Stimulated activated CD4-positive, alpha-beta T cell treated with anti-CD3 and anti-CD28 coated beads, Interleukin-1b, Interleukin-23, amount 100 ng/mL, for 48 hours (primary cell): Measurements from ENCODE around the gene PRR16.

Experiments used
- DNase-seq: peaks from one replicate; pipeline ENCODE4 v3.0.0-alpha.2; 2020

PRR16 gene

GRCh38 chr5:120591911-120592310 is 127.8 kb downstream of the PRR16 start:
- no peak for DNase-seq

- no peak for DNase-seq
Observed at GRCh38 chr5:120599576-120599975, 135.5 kb downstream of the PRR16 start.

GRCh38 chr5:120600639-120601038 is 136.5 kb downstream of the PRR16 start:
- no peak for DNase-seq

GRCh38 chr5:120602033-120602432 is 137.9 kb downstream of the PRR16 start:
- no peak for DNase-seq

GRCh38 chr5:120604884-120605283 is 140.8 kb downstream of the PRR16 start:
- DNase-seq = no peak

GRCh38 chr5:120605325-120606079 is 141.4 kb downstream of the PRR16 start:
- DNase-seq = no peak

GRCh38 chr5:120609570-120609969 is 145.5 kb downstream of the PRR16 start:
- no peak for DNase-seq

GRCh38 chr5:120610145-120610544 is 146.0 kb downstream of the PRR16 start:
- no peak for DNase-seq

GRCh38 chr5:120613729-120614128 is 149.6 kb downstream of the PRR16 start:
- DNase-seq = no peak

- no peak for DNase-seq
Observed at GRCh38 chr5:120614531-120615180, 150.6 kb downstream of the PRR16 start.

- no peak for DNase-seq
Observed at GRCh38 chr5:120615967-120616645, 152.0 kb downstream of the PRR16 start.

- DNase-seq = no peak
Observed at GRCh38 chr5:120621339-120621738, 157.2 kb downstream of the PRR16 start.

GRCh38 chr5:120624021-120624563 is 160.0 kb downstream of the PRR16 start:
- DNase-seq = no peak

GRCh38 chr5:120628156-120628555 is 164.1 kb downstream of the PRR16 start:
- DNase-seq = no peak

- DNase-seq = no peak
Observed at GRCh38 chr5:120630550-120630949, 166.4 kb downstream of the PRR16 start.

- no peak for DNase-seq
Observed at GRCh38 chr5:120631611-120632010, 167.5 kb downstream of the PRR16 start.

- DNase-seq = no peak
Observed at GRCh38 chr5:120632430-120632829, 168.3 kb downstream of the PRR16 start.

- DNase-seq = no peak
Observed at GRCh38 chr5:120638449-120638848, 174.3 kb downstream of the PRR16 start.

GRCh38 chr5:120640778-120641177 is 176.7 kb downstream of the PRR16 start:
- DNase-seq = no peak

- no peak for DNase-seq
Observed at GRCh38 chr5:120644516-120644915, 180.4 kb downstream of the PRR16 start.

GRCh38 chr5:120655828-120656435 is 191.8 kb downstream of the PRR16 start:
- peak; percentile 1 for DNase-seq

GRCh38 chr5:120657104-120657503 is 193.0 kb downstream of the PRR16 start:
- DNase-seq = no peak

- DNase-seq = no peak
Observed at GRCh38 chr5:120677481-120677880, 213.4 kb downstream of the PRR16 start.
